GM20000 (cell line): Measurements from ENCODE around the gene NSUN2.

Experiments
- DNase-seq: peaks from one replicate; pipeline ENCODE4 v3.0.0; 2012; ENCODE audit warnings: low spot score
- TF ChIP-seq, protein P1 (sequence below): IDR thresholded peaks from 2 replicates; pipeline ENCODE4 v1.5.1; 2012; ENCODE audit warnings: mild to moderate bottlenecking, control low read depth; ENCODE audit errors: extremely low read depth, missing control alignments

The NSUN2 gene

DNA sequence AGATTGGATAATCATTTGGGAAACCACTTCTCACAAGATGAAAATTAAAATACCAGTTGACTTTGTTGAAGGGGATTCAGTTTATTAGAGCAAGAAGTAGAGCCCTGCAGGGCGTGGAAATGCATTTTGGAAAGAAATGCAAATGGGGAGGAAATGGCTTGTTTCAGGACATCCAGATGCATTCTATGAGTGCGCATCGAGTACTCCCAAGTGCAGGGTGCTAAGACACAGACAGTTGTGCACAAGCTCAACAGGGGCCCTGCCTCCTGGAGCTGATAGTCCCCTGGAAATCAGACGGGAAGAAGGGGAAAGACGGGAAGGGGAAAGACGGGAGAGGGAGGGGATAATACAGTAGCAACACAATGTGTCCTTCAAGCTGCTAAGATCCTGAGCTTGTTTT, 64.0 kb downstream of the NSUN2 start:
- no peak for DNase-seq
- TF ChIP-seq, protein P1, sequence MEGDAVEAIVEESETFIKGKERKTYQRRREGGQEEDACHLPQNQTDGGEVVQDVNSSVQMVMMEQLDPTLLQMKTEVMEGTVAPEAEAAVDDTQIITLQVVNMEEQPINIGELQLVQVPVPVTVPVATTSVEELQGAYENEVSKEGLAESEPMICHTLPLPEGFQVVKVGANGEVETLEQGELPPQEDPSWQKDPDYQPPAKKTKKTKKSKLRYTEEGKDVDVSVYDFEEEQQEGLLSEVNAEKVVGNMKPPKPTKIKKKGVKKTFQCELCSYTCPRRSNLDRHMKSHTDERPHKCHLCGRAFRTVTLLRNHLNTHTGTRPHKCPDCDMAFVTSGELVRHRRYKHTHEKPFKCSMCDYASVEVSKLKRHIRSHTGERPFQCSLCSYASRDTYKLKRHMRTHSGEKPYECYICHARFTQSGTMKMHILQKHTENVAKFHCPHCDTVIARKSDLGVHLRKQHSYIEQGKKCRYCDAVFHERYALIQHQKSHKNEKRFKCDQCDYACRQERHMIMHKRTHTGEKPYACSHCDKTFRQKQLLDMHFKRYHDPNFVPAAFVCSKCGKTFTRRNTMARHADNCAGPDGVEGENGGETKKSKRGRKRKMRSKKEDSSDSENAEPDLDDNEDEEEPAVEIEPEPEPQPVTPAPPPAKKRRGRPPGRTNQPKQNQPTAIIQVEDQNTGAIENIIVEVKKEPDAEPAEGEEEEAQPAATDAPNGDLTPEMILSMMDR: no peak

DNA sequence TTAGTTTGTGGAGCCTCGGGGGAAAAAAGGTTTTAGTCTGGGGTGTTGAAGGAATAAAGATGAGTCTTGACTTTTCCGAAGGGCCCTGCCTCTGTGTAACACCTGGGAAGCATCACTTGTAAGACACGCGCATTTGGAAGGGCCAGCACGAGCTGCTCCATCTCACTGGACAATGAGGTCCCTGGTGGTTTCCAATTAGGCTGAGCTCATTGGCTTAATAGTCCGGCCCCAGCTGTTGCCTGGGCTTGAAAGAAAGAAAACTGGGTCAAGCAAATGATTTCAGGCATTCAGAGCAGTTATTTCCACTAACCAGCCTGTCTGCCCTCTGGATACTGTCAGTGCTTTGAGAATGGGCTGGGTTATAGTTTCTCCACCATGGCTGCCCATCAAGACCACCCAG, 64.5 kb downstream of the NSUN2 start:
- DNase-seq: no peak
- TF ChIP-seq, protein P1: no peak

DNA sequence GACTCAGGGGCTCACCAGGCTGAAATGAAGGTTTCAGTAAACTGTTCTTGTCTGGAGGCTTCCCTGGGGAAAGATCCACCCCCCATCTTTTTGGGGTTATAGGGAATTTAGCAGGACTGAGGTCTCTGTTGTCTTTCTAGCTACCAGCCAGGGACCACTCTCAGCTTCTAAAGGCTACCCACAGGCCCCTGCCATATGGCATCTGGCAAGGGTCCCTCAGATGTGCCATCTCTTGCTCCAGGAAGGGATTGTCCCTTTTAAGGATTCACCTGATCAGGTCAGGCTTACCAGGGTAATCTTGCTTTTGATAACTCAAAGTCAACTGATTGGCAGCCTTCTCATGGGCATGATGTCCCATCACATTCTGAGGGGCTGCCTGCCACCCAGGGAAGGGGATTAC, 65.0 kb downstream of the NSUN2 start:
- DNase-seq: no peak
- TF ChIP-seq, protein P1: no peak

DNA sequence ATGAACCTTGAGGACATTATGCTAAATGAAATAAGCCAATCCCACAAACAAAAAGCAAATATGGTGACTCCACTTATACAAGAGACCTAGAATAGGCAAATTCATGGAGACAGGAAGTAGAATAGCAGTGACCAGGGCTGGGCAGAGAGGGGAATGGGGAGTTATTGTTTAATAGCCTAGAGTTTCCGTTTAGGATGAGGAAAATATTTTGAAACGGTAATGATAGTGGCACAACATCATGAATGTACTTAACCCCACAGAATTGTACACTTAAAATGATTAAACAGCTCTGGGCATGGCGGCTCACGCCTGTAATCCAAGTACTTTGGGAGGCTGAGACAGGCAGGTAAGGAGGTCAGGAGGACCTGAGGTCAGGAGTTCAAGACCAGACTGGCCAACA, 65.8 kb downstream of the NSUN2 start:
- no peak for DNase-seq
- TF ChIP-seq, protein P1: no peak

DNA sequence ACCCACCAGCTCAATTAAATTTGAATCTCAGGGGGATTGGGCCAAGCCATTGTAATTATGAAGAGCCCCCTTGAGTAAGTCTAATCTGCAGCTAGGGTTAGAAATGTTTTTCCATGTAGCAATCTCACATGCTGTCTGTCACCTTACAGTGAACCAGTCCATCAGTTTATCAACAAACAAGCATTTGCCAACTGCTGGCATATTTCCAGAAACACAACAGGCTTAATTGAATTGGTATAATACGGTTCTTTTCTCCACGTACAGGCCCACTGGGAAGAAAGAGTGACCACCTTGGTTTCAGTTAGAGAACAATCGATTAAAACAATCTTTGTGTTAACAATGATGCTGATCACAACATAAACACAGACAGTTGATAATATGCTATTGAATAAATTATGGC, 67.4 kb downstream of the NSUN2 start:
- DNase-seq: no peak
- TF ChIP-seq, protein P1: no peak

DNA sequence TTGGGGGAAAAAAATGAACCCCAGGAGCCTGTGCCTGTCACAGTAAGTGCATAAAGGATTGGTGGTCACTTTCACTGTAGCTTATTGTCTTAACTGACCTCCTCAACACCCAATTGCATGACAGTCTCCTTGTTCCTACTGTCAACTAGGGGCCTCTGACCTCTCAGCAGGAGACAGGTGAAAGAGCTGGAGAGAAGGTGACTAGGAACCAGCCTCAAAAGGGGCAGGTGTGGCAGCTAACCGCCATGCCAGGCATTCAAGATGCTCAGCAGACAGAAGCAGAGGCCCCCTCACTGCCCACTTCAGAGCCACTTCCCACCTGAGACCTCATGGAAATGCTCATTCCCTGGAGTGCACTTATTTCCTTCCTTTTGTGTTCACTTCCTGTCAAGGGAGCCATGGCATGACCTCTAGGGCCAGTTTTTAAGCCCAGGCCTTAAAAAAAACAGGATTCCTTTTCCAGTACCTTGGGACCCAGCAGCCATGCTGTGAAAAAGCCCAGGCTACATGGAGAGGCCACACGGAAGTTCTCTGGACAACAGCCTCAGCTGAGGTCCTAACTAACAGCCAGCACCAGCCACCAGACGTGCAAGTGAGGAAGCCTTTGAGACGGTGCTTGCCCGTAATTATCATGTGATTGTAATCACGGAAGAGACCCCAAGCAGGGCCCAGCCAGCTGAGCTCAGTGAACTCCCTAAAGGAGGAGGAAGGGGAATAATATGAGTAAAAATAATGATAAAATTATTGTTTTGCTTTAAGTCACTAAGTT, 74.9 kb downstream of the NSUN2 start:
- TF ChIP-seq, protein P1: no peak
- DNase-seq: no peak

DNA sequence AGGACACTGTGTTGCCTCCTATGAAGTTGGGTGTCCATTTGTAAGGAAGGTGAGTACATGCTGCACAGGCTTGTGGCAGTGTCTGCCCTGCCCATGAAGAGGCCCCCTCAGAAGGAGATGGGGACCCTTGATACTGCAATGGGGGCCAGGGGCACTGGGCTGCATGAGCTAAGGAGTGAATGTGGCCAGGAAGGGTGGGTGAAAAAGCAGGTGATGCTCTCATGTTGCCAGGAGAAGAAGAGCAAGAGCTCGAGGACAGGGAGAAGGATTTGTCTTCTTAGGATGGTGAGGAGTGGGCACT, 76.1 kb downstream of the NSUN2 start:
- TF ChIP-seq, protein P1: no peak
- DNase-seq: no peak
